HUES48 (cell line): Measurements from ENCODE around the gene PRKAG2.

ENCODE experiments used
- H3K27ac ChIP-seq: one replicate; pipeline ENCODE4 v1.7.0; 2013; ENCODE audit warnings: low read depth, low read length, inconsistent platforms
- H3K27me3 ChIP-seq: 2 replicates; pipeline ENCODE4 v1.6.1; 2013; ENCODE audit warnings: mild to moderate bottlenecking, low read length; ENCODE audit not compliant: control insufficient read depth, insufficient read depth
- H3K36me3 ChIP-seq: 2 replicates; pipeline ENCODE4 v1.6.1; 2013; ENCODE audit warnings: low read length; ENCODE audit not compliant: control insufficient read depth, insufficient read depth
- H3K4me1 ChIP-seq: 2 replicates; pipeline ENCODE4 v1.6.1; 2013; ENCODE audit warnings: mild to moderate bottlenecking, low read length; ENCODE audit not compliant: control insufficient read depth, insufficient read depth
- H3K4me3 ChIP-seq: 2 replicates; pipeline ENCODE4 v1.5.1; 2013; ENCODE audit warnings: mild to moderate bottlenecking, low read depth, low read length
- H3K9ac ChIP-seq: 2 replicates; pipeline ENCODE4 v1.6.1; 2013; ENCODE audit warnings: mild to moderate bottlenecking, low read depth, low read length, moderate library complexity
- H3K9me3 ChIP-seq: 2 replicates; pipeline ENCODE4 v1.6.1; 2013; ENCODE audit warnings: low read length; ENCODE audit not compliant: control insufficient read depth, insufficient read depth

The PRKAG2 gene

GRCh38 chr7:151869455-151869854 is 7.5 kb downstream of the PRKAG2 start:
- Histone ChIP-seq H3K9me3 (no peaks in the 10 kb centered on the region), H3K9ac (no peak overlapping the region), H3K4me1 (peaks cover 10% of the 10 kb centered on the region; the same call in 1 of the 2 replicates), H3K27ac (no peak overlapping the region), H3K4me3 (no peak overlapping the region), H3K27me3 (peaks cover 2% of the 10 kb centered on the region; the same call in 1 of the 2 replicates), H3K36me3 (no peaks in the 10 kb centered on the region)

- no peak overlapping the region for H3K9ac ChIP-seq
- peaks cover 10% of the 10 kb centered on the region; the same call in 1 of the 2 replicates for H3K4me1 ChIP-seq
- no peaks in the 10 kb centered on the region for H3K9me3 ChIP-seq
- H3K4me3 ChIP-seq: no peak overlapping the region
- no peaks in the 10 kb centered on the region; the same call in 1 of the 2 replicates for H3K27me3 ChIP-seq
- no peaks in the 10 kb centered on the region for H3K36me3 ChIP-seq
- no peak overlapping the region for H3K27ac ChIP-seq
Measured at GRCh38 chr7:151869109-151869428, 7.8 kb downstream of the PRKAG2 start.

- no peaks in the 10 kb centered on the region for H3K9me3 ChIP-seq
- H3K27ac ChIP-seq: no peak overlapping the region
- H3K4me3 ChIP-seq: no peak overlapping the region
- no peak overlapping the region for H3K9ac ChIP-seq
- H3K27me3 ChIP-seq: no peaks in the 10 kb centered on the region; the same call in 1 of the 2 replicates
- H3K4me1 ChIP-seq: peaks cover 10% of the 10 kb centered on the region; the same call in 1 of the 2 replicates
- H3K36me3 ChIP-seq: no peaks in the 10 kb centered on the region
Measured at GRCh38 chr7:151868396-151869108, 8.4 kb downstream of the PRKAG2 start.

GRCh38 chr7:151867912-151868311 is 9.0 kb downstream of the PRKAG2 start:
- Histone ChIP-seq H3K4me3 (no peak overlapping the region), H3K9me3 (no peaks in the 10 kb centered on the region), H3K9ac (no peak overlapping the region), H3K4me1 (peaks cover 10% of the 10 kb centered on the region; the same call in 1 of the 2 replicates), H3K36me3 (no peaks in the 10 kb centered on the region), H3K27ac (no peak overlapping the region), H3K27me3 (no peaks in the 10 kb centered on the region; the same call in 1 of the 2 replicates)

GRCh38 chr7:151866761-151867655 is 9.9 kb downstream of the PRKAG2 start:
- Histone ChIP-seq H3K27ac (no peak overlapping the region), H3K36me3 (no peaks in the 10 kb centered on the region), H3K9ac (no peak overlapping the region), H3K27me3 (no peaks in the 10 kb centered on the region; the same call in 1 of the 2 replicates), H3K4me1 (peaks cover 10% of the 10 kb centered on the region; the same call in 1 of the 2 replicates), H3K4me3 (no peak overlapping the region), H3K9me3 (no peaks in the 10 kb centered on the region)

- Histone ChIP-seq H3K27ac (no peak overlapping the region), H3K9me3 (no peaks in the 10 kb centered on the region), H3K4me1 (peaks cover 10% of the 10 kb centered on the region; the same call in 1 of the 2 replicates), H3K4me3 (no peak overlapping the region), H3K27me3 (no peaks in the 10 kb centered on the region; the same call in 1 of the 2 replicates), H3K9ac (no peak overlapping the region), H3K36me3 (no peaks in the 10 kb centered on the region)
Measured at GRCh38 chr7:151866028-151866427, 10.9 kb downstream of the PRKAG2 start.

- no peaks in the 10 kb centered on the region; the same call in 1 of the 2 replicates for H3K27me3 ChIP-seq
- H3K9me3 ChIP-seq: no peaks in the 10 kb centered on the region
- H3K36me3 ChIP-seq: no peaks in the 10 kb centered on the region
- H3K27ac ChIP-seq: no peak overlapping the region
- no peak overlapping the region for H3K9ac ChIP-seq
- no peak overlapping the region for H3K4me3 ChIP-seq
- peaks cover 10% of the 10 kb centered on the region; the same call in 1 of the 2 replicates for H3K4me1 ChIP-seq
Measured at GRCh38 chr7:151865070-151865670, 11.7 kb downstream of the PRKAG2 start.

GRCh38 chr7:151864561-151864960 is 12.4 kb downstream of the PRKAG2 start:
- no peaks in the 10 kb centered on the region for H3K36me3 ChIP-seq
- no peak overlapping the region for H3K9ac ChIP-seq
- peaks cover 10% of the 10 kb centered on the region; the same call in 1 of the 2 replicates for H3K4me1 ChIP-seq
- H3K27me3 ChIP-seq: no peaks in the 10 kb centered on the region; the same call in 1 of the 2 replicates
- H3K9me3 ChIP-seq: no peaks in the 10 kb centered on the region
- H3K4me3 ChIP-seq: no peak overlapping the region
- no peak overlapping the region for H3K27ac ChIP-seq

- Histone ChIP-seq H3K4me1 (peaks cover 10% of the 10 kb centered on the region; the same call in 1 of the 2 replicates), H3K9me3 (no peaks in the 10 kb centered on the region), H3K27me3 (no peaks in the 10 kb centered on the region), H3K9ac (no peak overlapping the region), H3K27ac (no peak overlapping the region), H3K36me3 (no peaks in the 10 kb centered on the region), H3K4me3 (no peak overlapping the region)
Measured at GRCh38 chr7:151864081-151864480, 12.8 kb downstream of the PRKAG2 start.

- H3K9me3 ChIP-seq: no peaks in the 10 kb centered on the region
- no peaks in the 10 kb centered on the region for H3K27me3 ChIP-seq
- no peak overlapping the region for H3K4me3 ChIP-seq
- H3K27ac ChIP-seq: no peak overlapping the region
- H3K36me3 ChIP-seq: no peaks in the 10 kb centered on the region
- H3K9ac ChIP-seq: no peak overlapping the region
- peaks cover 8% of the 10 kb centered on the region; the same call in 1 of the 2 replicates for H3K4me1 ChIP-seq
Measured at GRCh38 chr7:151863386-151864079, 13.4 kb downstream of the PRKAG2 start.
